HFFc6 (cell line): ENCODE measurements around the gene PLAAT2. TPM values are rescaled to one million over a fixed set of nuclear protein-coding genes. Genes with fewer than 3 reads are reported as not detected.
A peak's percentile ranks its signal among the peaks of the same experiment; 100 is the strongest.
"Not testable (repeated sequence)": the region's sequence is repeated elsewhere in the genome, so short reads cannot be mapped to it uniquely, and the experiment has no call there.

Experiments
- DNase-seq: peaks from one replicate; pipeline ENCODE4 v3.0.0-alpha.2; 2018
- H3K27ac Mint-ChIP-seq: 2 replicates; pipeline ENCODE4 v1.8.0; 2020; ENCODE audit warnings: mild to moderate bottlenecking, mixed read lengths
- H3K27me3 Mint-ChIP-seq: 2 replicates; pipeline ENCODE4 v1.8.0; 2021; ENCODE audit warnings: mild to moderate bottlenecking, moderate library complexity, mixed read lengths; ENCODE audit not compliant: insufficient read depth
- H3K36me3 Mint-ChIP-seq: 2 replicates; pipeline ENCODE4 v1.8.0; 2021; ENCODE audit warnings: low read depth, mixed read lengths
- H3K4me1 Mint-ChIP-seq: 2 replicates; pipeline ENCODE4 v1.8.0; 2020; ENCODE audit warnings: low read depth, mixed read lengths
- H3K4me3 Mint-ChIP-seq: 2 replicates; pipeline ENCODE4 v1.8.0; 2020; ENCODE audit warnings: mild to moderate bottlenecking, moderate library complexity, mixed read lengths
- H3K9me3 Mint-ChIP-seq: 2 replicates; pipeline ENCODE4 v1.8.0; 2020; ENCODE audit warnings: mild to moderate bottlenecking, mixed read lengths
- total RNA-seq, 6 experiments: library from RNA; stranded (reverse); fragmentation: NEBNext Ultra II Directional; extraction: Animal tissue kit (Norgen Biotek cat#: 25700); gene quantifications; 2 replicates in 1 of 6; 3 replicates in 5 of 6; pipeline ENCODE4 v1.2.3, GENCODE V29; 2021
- TF ChIP-seq, protein P1 (sequence below): fragments of 200-600 bp; sonication (generic); IDR thresholded peaks from 2 replicates; pipeline ENCODE4 v1.5.0; 2021; ENCODE audit warnings: antibody characterized with exemption, mild to moderate bottlenecking

Gene PLAAT2
- total RNA-seq, 6 experiments from 2014 or later = not detected

DNA sequence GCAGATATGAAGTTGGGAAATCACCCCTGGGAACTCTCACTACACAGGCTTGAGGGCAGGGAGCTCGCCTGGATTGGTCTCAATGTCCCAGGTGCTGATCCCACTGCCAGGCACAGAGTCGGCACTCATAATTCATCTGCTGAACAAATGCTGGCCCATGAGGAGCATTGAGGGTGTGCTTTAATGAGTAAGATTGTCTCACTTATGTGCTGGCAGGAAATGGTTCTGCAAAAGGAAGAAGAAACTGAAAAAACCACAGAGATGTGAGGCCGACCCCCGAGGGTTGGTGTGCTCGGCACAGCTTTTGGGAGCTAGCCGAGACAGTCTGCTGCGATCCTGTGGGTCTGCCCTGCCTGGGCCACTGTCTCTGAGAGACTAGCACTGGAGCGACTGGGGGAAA is 9.4 kb downstream of the PLAAT2 start:
- H3K4me3 Mint-ChIP-seq = peak overlapping the region; percentile 6; the same call in 1 of the 2 replicates
- no peaks in the 10 kb centered on the region for H3K9me3 Mint-ChIP-seq
- no peaks in the 10 kb centered on the region for H3K4me1 Mint-ChIP-seq
- DNase-seq = no peak
- no peak overlapping the region for H3K27ac Mint-ChIP-seq
- H3K36me3 Mint-ChIP-seq = no peaks in the 10 kb centered on the region
- TF ChIP-seq, protein P1, sequence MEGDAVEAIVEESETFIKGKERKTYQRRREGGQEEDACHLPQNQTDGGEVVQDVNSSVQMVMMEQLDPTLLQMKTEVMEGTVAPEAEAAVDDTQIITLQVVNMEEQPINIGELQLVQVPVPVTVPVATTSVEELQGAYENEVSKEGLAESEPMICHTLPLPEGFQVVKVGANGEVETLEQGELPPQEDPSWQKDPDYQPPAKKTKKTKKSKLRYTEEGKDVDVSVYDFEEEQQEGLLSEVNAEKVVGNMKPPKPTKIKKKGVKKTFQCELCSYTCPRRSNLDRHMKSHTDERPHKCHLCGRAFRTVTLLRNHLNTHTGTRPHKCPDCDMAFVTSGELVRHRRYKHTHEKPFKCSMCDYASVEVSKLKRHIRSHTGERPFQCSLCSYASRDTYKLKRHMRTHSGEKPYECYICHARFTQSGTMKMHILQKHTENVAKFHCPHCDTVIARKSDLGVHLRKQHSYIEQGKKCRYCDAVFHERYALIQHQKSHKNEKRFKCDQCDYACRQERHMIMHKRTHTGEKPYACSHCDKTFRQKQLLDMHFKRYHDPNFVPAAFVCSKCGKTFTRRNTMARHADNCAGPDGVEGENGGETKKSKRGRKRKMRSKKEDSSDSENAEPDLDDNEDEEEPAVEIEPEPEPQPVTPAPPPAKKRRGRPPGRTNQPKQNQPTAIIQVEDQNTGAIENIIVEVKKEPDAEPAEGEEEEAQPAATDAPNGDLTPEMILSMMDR = no peak
- peaks cover 39% of the 10 kb centered on the region for H3K27me3 Mint-ChIP-seq

DNA sequence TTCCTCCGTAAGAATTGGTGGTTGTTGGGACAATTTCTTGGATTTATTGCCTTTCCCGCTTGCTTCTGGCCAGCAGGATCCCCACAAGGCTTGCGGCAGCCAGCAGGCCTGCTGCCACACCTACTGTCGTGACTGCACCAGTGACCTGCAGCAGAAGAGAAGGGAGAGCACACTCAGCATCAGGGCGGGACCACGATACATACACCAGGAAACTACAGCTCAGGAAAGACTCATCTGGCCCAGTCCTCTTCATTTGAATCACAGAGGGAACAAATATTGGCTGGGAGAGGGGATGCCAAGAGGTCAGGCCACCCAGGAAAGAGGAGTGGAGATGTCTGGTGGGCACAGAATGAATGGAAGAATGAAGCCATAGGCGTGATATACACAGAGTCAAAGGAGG is 10.3 kb downstream of the PLAAT2 start:
- H3K4me3 Mint-ChIP-seq = no peak overlapping the region
- DNase-seq = no peak
- no peaks in the 10 kb centered on the region for H3K36me3 Mint-ChIP-seq
- no peak overlapping the region for H3K27ac Mint-ChIP-seq
- TF ChIP-seq, protein P1 = no peak
- no peaks in the 10 kb centered on the region for H3K4me1 Mint-ChIP-seq
- H3K9me3 Mint-ChIP-seq = no peaks in the 10 kb centered on the region
- peaks cover 36% of the 10 kb centered on the region for H3K27me3 Mint-ChIP-seq

DNA sequence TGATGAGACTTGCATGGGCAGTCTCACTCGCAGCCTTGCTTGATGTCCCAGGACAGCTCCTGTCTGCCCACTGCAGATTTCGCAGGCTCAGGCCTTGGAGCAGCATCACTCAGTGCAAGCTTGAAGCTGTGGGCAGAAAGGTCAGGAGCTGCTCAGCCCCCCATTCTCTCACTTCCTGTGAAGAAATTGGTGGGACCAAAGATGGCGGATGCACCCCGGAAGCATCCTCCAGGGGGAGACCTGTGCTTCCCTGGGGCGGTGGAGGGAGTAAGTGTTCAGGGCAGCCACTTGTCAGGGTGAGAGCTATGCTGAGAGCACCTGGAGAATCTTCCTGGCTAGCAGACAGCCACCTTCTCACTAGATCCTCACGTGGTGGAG is 11.3 kb downstream of the PLAAT2 start:
- H3K4me3 Mint-ChIP-seq = no peak overlapping the region
- no peak overlapping the region for H3K27ac Mint-ChIP-seq
- TF ChIP-seq, protein P1 = no peak
- no peaks in the 10 kb centered on the region for H3K4me1 Mint-ChIP-seq
- no peak for DNase-seq
- no peaks in the 10 kb centered on the region for H3K9me3 Mint-ChIP-seq
- no peaks in the 10 kb centered on the region for H3K36me3 Mint-ChIP-seq
- H3K27me3 Mint-ChIP-seq = peaks cover 29% of the 10 kb centered on the region

DNA sequence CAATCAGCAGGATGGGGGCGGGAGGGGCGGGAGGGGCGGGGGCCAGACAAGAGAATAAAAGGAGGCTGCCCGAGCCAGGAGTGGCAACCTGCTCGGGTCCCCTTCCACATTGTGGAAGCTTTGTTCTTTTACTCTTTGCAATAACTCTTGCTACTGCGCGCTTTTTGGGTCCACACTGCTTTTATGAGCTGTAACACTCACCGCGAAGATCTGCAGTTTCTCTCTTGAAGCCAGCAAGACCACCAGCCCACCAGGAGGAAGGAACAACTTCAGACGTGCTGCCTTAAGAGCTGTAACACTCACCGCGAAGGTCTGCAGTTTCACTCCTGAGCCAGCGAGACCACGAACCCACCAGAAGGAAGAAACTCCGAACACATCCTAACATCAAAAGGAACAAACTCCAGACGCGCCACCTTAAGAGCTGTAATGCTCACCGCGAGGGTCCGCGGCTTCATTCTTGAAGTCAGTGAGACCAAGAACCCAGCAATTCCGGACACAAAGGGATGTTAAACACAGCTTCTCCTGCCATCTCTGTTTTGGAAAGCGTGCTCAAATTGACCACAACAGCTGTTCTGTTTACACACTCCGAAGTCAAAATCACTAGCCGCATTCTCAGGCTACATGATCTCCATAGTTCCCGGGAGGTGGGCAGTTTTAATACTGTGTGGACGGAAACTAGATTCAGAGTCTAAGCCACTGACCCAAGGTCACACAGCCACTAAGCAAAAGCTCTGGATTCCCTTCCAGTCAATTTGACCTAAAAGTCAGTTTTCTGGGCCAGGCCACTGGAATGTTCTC is 11.9 kb downstream of the PLAAT2 start:
- Mint-ChIP-seq H3K4me1 (no peaks in the 10 kb centered on the region), H3K9me3 (no peaks in the 10 kb centered on the region), H3K27me3 (peaks cover 23% of the 10 kb centered on the region), H3K4me3 (no peak overlapping the region), H3K36me3 (no peaks in the 10 kb centered on the region), H3K27ac (no peak overlapping the region)
- DNase-seq = no peak
- TF ChIP-seq, protein P1 = no peak

DNA sequence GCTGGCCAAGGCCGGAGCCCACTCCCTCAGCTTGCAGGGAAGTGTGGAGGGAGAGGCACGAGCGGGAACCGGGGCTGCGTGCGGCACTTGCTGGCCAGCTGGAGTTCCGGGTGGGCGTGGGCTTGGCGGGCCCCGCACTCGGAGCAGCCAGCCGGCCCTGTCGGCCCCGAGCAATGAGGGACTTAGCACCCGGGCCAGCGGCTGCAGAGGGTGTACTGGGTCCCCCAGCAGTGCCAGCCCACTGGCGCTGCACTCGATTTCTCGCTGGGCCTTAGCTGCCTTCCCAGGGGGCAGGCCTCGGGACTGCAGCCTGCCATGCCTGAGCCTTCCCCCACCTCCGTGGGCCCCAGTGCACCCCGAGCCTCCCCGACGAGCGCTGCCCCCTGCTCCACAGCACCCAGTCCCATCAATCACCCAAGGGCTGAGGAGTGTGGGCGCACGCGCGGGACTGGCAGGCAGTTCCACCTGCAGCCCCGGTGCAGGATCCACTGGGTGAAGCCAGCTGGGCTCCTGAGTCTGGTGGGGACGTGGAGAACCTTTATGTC is 13.0 kb downstream of the PLAAT2 start:
- not testable (repeated sequence) for H3K9me3 Mint-ChIP-seq, H3K4me3 Mint-ChIP-seq, H3K27ac Mint-ChIP-seq, DNase-seq, H3K36me3 Mint-ChIP-seq, H3K4me1 Mint-ChIP-seq
- peaks cover 21% of the 10 kb centered on the region for H3K27me3 Mint-ChIP-seq

DNA sequence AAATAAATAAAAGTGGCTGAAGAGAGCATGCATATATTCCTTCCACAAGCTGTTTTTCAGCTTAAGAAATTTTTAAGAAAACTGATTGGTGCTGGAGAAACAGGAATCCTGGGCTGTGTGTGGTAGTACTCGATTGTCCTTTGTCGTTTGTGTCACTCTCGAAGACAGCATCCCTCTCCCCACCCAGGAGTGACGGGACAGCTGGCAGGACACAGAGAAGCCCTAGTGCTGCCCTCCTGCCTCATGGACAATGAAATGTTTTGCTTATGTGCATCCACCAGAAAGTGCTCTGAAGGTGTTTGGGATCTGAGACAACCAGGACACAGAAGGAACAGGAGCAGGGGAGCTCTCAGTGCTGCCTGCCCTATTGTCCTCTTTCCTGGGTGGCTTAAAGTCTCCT is 13.8 kb downstream of the PLAAT2 start:
- no peak overlapping the region for H3K4me3 Mint-ChIP-seq
- H3K4me1 Mint-ChIP-seq = no peaks in the 10 kb centered on the region
- peaks cover 20% of the 10 kb centered on the region for H3K27me3 Mint-ChIP-seq
- TF ChIP-seq, protein P1 = no peak
- no peak for DNase-seq
- H3K36me3 Mint-ChIP-seq = no peaks in the 10 kb centered on the region
- no peaks in the 10 kb centered on the region for H3K9me3 Mint-ChIP-seq
- no peak overlapping the region for H3K27ac Mint-ChIP-seq
